HG03575 (cell line): ENCODE results near the gene ATXN10.
"Not testable (repeated sequence)": the region's sequence is repeated elsewhere in the genome, so short reads cannot be mapped to it uniquely, and the experiment has no call there.

Source experiments
- ATAC-seq: cut with Tn5 transposase; IDR thresholded peaks from one replicate; pipeline ENCODE4 v1.9.1; 2021; ENCODE audit not compliant: unreplicated experiment, insufficient number of reproducible peaks, low FRiP score; ENCODE audit errors: extremely low read depth

ATXN10 gene

DNA sequence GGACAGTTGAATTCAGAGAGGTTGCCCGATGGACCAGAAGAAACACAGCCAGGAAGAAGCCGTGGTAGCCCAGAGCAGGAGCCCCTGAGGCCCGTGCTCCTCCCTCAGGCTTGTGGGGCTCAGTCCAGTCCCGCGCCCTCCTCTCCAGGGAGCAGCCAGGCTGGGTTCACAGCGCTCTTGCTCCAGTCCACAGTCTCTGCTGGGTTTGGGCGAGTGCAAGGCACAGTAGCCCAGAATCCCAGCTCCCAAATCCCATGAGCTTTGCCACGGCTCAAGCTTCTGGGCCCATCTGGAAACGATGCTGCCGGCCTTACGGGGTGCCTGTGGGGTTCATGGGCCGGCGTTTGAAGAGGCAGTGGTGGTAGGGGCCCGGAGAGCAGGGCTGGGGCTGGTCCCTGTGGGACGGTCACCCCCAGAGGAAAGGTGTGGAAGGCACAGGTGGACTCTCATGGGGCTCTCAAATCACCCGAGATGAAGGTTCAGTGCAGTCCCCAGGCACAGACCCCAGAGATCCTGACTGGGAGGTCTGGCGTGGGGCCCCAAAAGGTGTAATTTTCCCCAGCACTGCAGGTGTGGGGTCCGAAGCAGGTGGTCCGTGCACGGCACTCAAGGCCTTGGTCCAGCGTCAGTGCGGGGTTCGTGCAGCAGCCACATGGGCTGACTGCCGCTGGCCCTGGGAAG is 30.6 kb upstream of the ATXN10 start:
- no peak for ATAC-seq

DNA sequence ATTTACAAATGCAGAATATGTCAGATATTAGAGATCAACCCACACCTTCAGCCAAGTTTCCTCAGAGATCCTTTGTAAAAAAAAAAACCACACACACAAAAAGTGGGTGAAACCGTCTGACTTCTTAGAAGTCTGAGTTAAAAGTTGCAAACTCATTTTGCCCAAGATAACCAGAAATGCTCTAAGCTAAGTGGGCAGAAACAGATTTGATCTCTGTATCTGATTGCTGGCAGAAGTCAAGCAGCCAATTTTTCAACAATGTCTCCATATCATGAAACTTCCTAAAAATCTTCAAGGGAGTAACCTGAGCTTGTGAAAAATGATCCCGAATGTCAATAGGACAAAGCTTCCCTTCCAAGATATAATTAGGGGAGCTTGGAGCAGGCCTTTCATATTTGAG is 28.6 kb upstream of the ATXN10 start:
- ATAC-seq: no peak

DNA sequence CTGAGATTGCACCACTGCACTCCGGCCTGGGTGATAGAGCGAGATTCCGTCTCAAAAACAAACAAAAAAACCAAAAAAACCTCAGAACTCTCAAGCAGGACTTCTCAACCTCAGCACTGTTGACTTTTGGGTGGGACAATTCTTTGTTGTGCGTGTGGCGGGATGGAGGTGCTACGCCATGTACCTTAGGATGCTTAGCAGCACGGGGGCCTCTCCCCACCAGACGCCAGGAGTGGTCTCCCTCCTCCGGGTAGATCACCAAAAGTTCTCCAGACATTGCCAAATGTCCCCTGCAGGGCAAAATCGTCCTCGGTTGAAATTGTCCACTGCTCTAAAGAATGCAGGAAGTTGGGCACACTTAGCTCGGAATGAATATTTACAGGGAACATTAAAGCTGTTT is 26.9 kb upstream of the ATXN10 start:
- no peak for ATAC-seq

DNA sequence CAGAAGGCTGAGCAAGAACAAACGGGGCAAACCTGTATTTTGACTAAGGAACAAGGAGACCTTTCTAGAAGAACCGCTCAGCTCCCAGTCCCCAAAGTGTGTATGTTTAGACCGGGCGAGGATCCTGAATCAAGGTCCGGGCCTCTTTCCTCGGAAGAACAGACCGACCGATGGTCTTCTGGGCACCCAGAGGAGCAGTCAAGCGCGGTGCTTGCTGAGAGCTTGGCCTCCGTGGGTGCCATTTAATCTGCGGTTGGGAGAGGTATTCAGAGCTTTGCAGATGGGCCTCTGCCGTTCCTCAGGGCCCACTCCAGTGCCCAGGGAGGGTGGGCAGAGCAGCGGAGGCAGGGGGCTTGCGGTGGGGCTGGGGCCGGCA is 26.5 kb upstream of the ATXN10 start:
- ATAC-seq: no peak

DNA sequence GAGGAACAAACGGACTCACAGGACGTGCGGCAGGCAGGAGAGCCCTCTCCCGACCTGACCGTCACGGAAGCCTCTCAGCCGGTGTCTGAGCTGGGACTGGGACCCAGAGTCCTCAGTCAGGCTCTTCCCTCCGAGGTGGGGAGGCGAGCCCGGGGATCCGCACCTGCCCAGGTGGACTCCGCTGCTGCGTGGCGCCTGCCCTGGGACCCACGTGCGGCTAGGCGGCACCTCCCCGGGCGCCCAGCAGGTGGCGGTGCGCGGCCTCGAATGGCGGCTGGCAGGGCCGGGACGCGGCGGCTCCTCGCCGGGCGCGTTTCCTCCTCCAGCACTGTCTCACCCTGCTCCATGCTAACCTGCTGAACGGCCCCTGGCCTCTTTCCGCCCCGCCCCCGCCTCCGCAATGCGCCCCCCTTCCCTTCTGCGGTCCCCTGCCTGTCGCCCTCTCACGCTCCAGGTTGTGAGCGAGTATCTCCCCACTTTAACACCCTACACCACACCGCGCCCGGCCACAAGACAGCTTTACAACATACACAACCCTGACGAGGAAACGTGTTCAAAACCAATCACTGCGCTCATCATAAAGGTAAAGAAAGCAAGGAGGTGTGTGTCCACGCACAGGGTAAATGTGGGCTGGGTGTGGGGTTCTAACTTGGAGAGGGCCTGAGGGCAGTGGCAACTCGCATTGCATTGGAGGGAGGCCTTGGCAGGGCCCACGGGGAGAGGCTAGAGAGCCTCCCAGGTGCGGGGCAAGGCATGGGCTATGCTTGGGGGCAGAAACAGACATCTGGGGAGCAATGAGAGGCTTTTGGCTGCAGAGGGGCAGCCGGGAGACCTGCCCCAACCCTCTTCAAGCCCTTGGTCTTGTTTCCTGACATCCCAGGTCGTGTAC is 25.9 kb upstream of the ATXN10 start:
- no peak for ATAC-seq

DNA sequence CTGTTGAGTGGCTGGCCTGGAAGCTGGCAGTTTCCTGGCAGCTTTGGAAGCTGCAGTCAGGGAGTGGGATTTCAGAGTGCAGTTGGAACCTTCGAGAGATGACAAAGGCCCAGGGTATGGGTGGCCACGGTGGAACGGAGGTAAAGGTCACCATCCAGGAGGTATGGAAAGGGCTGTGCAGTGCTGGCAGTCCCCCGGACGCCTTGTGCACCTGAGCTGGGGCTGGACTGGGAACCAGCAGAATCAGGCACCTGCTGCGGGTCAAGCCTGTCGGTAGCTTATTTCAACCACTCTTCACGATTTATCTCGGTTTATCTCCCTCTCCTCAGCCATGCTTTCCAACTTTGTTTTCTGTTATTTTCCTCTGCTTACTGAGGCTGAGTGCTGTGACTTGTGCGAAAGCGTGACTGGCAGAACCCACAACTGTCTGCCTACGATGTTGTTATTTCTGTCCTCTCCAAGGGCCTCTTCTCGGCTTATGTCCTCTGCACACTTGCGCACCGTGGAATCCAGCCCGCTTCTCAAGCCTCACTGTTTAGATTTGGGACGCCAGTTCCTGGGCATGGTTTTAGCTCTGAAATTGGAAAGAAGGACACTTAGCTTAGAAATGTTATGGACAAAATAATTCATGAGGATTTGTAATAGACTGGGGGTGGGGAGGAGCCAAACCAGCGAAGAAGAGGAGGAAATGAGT is 24.0 kb upstream of the ATXN10 start:
- no peak for ATAC-seq

DNA sequence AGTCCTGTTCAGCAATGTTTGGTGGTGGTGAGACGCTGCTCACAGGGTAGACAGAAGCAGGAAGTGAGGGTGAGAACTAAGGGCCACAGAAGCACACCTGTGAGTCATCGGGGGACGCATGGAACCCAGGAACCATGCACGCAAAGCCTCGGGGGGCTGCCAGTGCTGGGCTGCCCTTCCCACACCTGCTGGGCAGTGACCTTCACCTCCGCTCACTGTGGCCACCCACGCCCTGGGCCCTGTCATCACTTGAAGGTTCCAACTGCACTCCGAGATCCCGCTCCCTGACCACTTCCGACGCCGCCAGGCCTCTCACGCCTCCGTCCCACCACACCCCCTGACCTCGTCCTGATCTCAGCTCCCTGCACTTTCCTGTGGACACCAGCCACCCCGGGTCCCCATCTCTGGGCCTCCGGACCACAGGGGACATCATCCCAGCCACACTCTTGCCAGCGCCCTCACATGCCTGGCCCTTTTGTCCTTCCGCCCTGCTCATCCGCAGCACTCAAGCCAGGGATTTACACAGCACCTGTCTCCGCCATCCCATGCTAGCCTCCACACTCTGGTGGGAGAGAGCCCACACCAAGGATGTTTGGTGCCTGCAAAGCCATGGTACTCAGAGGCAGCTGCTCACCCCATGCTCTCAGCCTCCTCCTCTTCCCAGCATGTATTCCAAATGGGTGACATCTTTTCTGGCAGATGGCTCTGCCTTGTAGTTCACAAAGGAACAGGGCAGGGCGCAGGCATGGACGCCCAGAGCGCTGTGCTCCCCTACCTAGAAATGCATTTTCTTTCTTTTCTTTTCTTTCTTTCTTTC is 23.1 kb upstream of the ATXN10 start:
- no peak for ATAC-seq

DNA sequence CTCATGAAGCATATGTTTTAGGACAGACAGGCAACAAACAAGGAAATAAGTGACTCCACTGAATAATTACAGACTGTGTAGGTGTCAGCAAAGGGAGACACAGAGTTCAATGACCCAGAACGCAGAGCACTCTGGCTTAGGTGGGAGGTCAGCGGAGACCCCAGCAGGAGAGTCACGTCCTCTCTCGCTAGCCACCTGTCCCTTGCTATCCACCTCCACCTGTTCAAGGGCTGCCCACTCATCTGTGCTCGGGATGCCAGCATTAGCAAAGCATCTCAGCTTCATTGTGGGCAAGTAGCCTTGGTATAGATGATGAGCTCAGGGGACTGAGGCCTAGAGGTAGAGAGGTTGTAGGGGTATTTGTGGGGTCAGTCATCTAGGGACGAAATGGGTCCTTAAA is 21.8 kb upstream of the ATXN10 start:
- ATAC-seq: no peak

DNA sequence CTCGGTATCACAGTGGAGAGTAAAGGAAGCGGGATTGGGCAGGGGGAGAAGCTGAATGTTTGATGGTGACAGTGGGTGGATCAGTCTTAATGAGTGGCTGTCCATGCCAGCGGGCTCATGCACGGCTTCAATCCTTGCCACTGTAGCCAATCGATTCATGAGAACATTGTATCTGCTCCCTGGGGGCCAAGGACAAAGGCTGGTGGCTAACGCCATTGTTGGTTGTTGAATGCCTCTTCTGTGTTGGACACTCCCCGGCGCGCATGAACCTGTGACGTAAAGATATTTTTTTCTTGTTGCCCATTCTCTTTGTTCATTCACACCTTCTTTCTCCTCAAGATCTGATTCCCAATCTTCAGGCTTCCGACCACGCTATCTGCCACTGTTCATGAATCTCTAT is 20.9 kb upstream of the ATXN10 start:
- no peak for ATAC-seq

DNA sequence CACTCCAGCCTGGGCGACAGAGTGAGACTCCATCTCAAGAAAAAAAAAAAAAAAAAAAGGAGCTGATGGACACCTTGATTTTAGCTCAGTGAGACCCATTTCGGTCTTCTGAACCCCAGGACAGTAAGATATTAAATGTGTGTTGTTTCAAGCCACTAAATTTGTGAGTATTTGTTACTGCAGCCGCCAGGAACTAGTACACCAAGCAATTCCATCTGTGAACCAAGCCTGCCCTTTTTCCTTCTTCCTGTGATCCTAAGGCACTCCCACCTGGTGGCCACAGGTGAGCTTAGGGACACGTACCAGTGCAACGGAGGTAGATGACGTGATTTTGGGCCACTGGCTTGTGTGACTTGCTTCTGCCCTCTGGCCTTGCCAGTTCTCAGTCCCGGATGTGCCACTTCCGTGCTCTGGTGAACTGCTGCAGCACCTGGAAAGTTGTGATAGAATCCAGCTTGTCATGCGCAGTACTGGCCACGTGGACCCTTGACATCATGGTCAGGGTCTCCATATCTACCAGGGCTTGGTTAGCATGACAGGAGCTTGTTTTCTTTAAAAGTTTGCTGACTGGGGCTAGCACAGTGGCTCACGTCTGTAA is 19.6 kb upstream of the ATXN10 start:
- ATAC-seq: no peak

DNA sequence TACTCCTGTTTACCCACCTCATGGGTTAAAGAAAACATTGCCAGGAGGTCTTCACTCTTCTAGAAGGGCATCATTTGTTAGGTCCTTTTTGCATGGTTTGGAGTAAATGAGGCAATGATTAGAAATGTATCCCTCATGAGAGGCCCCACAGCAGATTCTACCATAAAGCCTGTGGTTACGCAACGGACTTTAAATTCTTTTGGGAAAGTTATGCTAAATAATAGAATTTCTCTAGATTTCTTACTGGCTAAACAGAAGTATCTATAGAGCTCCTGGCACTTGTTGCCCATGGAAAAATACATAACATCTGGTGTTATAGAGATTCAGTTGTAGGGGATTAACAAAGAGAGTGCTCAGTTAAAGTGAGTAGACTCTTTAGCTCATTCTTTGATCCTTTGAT is 15.1 kb upstream of the ATXN10 start:
- no peak for ATAC-seq

DNA sequence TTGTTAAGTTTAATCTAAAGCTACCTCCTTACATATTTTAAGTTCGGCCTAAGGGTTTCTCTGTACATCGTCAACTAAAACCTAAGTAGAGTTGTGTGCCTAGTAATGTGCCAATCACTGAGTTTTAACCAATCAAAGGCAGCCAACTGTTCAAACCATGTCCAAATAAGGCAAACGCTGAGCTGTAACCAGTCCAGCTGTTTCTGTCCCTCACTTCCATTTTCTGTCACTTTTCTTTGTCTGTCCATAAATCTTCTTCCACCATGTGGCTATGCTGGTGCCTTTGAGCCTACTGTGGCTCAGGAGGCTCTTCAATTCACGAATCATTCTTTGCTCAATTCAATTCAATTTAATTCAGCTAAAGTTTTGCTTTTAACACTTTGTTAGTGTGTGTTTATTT is 13.9 kb upstream of the ATXN10 start:
- no peak for ATAC-seq

DNA sequence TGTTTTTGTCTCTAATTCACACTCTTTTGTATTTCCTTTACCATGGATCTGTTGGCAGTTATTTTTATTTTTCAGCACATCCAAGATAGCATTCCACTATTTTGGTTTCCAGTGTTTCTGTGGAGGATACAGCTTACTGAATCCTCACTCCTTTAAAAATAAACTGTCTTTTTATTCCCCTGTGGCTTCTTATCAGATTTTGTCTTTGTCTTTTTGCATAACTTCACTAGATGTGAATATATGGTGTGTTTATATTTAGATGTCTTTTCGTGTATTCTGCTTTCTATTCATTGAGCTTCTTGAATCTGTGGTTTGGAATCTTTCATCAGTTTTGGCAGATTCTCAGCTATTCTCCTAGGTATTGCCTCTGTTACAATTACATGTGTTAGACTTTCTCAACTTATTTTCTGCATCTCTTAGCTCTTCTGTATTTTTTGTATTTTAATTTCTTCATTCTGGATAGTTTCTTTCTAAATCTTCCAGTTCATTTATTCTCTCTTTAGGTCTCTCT is 7.4 kb upstream of the ATXN10 start:
- no peak for ATAC-seq

DNA sequence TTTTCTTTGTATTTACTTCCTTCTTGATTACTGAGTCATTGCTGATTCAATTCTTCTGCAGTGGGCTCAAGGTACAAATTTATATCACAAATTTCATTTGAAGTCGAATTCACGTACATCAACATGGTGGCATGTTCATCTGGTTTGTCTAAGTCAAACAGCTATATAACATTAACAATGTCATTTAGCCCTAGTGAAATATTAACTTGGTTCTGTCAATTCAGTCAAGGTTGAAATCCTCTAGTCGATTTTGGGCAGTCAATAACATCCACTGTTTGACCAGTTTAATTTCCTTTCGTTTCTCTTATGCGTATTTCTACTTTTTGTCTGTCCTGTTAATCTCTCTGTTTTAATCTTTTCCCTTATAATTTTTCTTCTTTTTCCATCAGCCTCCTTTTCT is 4.1 kb upstream of the ATXN10 start:
- no peak for ATAC-seq

DNA sequence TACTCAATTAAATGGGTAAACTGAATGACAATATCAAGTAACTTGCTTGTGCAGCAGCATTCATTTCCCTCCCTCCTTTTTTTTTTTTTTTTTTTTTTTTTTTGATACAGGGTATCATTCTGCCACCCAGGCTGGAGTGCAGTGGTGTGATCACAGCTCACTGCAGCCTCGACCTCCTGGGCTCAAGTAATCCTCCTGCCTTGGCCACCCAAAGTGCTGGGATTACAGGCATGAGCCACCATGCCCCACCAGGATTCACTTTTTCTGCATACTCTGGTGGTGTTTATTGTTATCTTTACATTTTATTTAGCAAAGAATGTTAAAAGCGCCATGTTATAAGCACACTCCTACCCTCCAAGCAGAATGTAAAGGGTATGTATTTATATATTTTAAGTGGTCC is 1.3 kb upstream of the ATXN10 start:
- ATAC-seq: not testable (repeated sequence)

DNA sequence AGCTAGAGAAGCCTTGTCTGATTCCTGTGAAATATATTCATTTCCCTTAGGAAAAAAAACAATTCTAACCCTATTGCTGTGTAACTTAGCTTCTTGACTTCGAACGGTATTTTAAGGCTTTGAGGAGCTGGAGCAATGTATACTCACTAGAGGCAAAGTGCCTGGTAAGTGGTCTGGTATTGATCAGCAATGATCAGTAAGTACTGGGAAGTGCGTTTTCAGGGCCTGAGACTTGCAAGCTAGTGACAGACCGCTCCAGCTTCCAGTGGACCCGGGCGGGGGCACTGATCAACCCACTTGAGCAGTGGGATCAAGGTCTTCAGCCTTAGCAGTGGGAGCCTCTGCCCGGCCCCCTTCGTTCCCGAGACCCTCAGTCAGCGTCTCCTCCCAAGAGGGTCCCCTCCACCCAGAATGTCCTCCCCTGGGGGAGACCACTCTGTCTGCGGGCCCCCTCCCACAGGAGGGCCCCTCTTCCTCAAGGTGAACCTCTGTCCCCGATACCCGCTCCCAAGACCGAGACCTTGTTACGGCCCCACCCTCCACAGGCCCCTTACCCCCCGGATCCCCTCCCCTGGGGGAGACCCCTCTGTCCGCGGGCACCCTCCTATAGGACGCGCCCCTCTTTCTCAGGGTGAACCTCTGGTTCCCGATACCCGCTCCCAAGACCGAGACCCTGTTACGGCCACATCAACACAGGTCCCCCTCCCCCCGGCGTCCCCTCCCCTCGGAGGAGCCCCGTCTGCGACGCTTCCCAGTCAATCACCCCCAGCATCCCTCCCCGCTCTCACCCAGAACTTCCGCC is 452 bp upstream of the ATXN10 start:
- no peak for ATAC-seq

DNA sequence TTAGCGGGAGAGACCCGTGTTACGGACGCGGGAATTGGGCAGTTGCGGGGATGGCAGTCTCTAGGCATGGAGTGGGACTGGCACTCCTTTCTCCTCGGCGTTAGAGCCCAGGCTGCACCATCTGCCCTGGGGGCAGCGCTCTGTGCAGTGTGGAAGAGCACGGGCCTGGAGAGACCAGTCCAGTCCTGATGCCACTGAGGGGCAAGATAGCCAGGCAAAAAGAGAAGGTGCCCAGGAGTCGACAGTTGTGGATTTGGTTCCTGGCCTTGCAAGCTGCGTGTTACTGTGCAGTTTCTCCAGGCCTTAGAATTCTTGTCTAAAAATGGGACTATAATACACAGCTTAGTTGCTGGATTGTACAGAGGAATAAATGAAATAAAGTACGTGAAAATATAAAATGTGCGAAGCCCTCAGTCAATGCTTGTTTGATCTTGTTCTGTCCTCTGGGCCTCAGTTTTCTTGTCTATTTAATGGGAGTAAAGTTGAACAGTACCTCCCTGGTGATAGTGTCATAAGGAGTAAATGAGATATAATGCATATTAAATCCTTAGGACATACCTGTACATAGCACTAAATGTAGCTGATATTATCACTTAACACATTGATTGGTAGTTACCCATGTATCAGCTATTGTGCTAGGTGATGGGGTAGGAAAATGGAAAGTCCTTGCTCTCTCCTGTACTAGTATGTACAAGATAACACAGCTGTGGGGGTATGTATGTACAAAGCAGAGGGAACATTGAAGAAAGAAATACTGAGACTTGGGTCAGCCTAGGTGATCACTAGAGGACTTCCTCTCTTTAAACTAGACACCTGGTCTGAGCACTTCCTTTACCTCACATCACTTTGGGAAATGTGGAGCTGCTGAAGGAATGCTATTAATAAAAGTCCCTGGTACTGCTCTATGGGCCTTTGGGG is 1.2 kb downstream of the ATXN10 start:
- ATAC-seq: no peak
